ENCODE results near the gene SEMA3C.

DNA sequence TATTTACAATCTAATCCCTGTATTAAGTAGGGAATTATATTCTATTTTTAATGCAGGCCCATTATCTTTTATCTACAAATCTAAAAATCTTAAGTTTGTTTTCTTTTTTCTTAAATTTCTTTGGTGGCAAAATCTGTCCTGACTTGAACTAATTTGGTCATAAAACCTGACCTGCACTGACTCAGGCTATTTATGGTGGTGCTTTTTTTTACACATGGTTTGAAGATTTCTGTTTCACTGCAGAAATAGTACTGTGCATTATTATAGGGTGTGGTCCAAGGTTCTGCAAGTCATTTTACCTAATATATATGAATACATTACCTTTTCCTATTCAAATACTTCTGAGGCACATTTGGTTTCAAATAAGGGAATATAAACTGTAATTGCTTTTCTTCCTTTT, 143.4 kb downstream of the SEMA3C start:
- TF ChIP-seq, protein P1, sequence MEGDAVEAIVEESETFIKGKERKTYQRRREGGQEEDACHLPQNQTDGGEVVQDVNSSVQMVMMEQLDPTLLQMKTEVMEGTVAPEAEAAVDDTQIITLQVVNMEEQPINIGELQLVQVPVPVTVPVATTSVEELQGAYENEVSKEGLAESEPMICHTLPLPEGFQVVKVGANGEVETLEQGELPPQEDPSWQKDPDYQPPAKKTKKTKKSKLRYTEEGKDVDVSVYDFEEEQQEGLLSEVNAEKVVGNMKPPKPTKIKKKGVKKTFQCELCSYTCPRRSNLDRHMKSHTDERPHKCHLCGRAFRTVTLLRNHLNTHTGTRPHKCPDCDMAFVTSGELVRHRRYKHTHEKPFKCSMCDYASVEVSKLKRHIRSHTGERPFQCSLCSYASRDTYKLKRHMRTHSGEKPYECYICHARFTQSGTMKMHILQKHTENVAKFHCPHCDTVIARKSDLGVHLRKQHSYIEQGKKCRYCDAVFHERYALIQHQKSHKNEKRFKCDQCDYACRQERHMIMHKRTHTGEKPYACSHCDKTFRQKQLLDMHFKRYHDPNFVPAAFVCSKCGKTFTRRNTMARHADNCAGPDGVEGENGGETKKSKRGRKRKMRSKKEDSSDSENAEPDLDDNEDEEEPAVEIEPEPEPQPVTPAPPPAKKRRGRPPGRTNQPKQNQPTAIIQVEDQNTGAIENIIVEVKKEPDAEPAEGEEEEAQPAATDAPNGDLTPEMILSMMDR (conservative IDR thresholded peaks at IDR 0.05; ENCODE audit: low read length), result no peak
- no peak for TF ChIP-seq EZH2phosphoT487 (IDR thresholded peaks at IDR 0.05; ENCODE audit: borderline replicate concordance)

Data from Loucy (cell line).